Endometrial microvascular endothelial cells (primary cell): Measurements from ENCODE around the gene SLC3A2. TPM values are rescaled to one million over a fixed set of nuclear protein-coding genes. Genes with fewer than 3 reads are reported as not detected.

Experiments
- in situ Hi-C: cut with HindIII; loops from 2 replicates; pipeline ENCODE4 v1.10.0; 2017; ENCODE audit warnings: low sequenced_read_pairs, low pct_unique_long_range_greater_than_20kb; ENCODE audit errors: inconsistent ontology term
- total RNA-seq: library from RNA; depleted of rRNA; stranded (reverse); fragments of >200 nt; gene quantifications from one replicate; pipeline ENCODE4 v1.2.3, GENCODE V29; 2015; ENCODE audit errors: inconsistent ontology term

The SLC3A2 gene
- total RNA-seq, 1 donor from 2014 or later, result 224 TPM

- in situ Hi-C loops, result loop anchor here (25.0 kb wide), 1 partner anchor 109 kb away; the partner anchor contains the start of gene SLC22A8
Measured at GRCh38 chr11:62902932-62903331, 22.2 kb downstream of the SLC3A2 start.

GRCh38 chr11:62905296-62905695 is 24.6 kb downstream of the SLC3A2 start:
- in situ Hi-C loops, result loop anchor here (25.0 kb wide), 1 partner anchor 107 kb away; the partner anchor contains the start of gene SLC22A8

DNA sequence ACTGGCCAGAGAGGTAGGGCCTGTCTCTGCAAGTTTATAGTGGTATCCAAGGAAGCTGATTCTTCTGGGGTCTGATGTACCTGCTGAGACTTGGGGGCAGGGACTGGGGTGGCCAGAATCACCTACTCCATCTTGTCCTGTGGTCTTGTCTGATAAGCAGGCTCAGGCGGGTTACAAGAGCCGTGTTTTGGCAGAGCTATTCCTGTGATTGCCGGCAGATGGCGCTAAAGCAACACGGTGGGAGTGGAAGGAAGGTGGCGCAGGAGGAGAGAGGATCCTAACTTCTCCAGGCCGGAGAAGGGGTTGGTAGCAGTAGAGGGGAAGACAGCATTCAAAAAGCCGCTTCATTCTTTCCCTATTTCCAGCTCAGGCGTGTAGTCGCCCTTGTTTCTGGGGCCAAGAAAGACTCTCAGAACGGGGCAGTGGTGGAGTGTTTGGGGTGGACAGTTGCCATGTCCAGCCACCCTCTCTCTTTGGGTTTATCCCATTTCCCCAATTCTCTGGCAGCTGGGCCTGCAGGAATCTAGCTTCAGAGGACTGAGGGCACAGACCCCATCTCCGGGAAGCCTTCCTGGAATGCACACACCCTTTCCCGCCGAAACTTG is 25.3 kb downstream of the SLC3A2 start:
- in situ Hi-C loops, result loop anchor here (25.0 kb wide), 1 partner anchor 106 kb away; the partner anchor contains the start of gene SLC22A8

DNA sequence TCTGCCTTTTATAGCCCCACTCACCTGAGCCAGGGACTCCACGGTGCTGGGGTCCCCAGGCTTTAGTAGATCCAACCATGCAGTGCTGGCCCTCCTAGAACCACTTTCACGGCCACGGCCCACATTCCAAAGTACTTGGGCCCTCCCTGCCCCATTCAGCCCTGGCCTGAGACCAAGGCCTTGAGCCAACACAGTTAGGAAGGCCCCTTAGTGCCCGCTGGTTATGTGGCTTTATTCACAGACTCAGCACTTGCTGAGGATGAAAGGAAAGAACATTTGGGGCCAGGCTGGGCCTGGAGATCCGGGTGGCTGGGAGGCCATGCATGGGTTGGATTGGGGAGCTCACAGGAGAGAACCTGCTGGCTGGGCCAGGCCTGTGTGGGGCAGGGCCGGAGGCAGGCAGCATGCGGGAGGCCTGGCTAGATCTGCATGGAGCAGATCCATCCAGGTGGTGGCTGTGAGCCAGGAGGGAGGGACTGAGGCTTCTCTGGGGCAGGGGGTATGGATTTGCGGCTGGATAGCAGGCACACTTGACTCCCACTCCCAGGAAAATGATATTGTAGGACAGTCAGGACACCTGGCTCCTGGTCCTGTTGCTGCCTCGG is 27.9 kb downstream of the SLC3A2 start:
- in situ Hi-C loops, result loop anchor here (25.0 kb wide), 1 partner anchor 104 kb away; the partner anchor contains the start of gene SLC22A8

DNA sequence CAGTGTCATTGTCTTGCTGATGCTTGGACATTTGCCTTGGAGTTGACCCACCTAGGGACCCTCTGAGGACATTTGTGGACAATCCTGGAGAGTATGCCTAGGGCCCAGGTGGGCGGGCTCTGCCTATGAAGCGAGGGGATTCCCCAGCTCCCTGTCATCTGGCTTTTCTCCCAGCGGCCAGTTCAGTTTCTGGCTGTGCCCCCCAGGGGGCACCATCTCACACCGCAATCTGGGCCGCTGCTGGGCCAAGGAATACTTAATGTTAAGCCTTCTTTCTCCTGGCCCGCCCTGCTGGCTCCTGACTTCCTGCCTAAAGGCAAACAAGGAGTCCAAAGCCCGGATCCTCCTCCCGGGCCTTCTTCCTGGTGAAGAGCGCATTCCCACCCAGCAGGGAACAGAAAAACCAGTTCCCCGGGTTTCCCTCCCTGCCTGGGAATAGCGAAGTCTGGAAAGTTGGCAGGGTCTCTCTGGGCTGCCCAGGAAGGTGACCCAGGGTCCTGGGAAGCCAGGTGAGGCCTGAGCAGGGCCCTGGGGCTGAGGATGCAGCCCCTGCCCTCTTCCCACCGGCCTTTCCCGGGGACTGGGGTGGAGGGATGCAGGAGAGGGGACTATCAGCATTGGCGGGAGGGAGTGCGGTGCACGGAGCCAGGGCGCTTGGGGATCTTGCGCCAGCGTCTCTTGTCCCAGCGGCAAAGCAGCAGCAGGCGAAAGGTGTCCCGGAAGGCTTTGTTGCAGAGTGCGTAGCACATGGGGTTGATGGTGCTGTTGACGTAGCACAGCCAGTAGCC is 28.6 kb downstream of the SLC3A2 start:
- in situ Hi-C loops, result loop anchor here (25.0 kb wide), 1 partner anchor 103 kb away; the partner anchor contains the start of gene SLC22A8

DNA sequence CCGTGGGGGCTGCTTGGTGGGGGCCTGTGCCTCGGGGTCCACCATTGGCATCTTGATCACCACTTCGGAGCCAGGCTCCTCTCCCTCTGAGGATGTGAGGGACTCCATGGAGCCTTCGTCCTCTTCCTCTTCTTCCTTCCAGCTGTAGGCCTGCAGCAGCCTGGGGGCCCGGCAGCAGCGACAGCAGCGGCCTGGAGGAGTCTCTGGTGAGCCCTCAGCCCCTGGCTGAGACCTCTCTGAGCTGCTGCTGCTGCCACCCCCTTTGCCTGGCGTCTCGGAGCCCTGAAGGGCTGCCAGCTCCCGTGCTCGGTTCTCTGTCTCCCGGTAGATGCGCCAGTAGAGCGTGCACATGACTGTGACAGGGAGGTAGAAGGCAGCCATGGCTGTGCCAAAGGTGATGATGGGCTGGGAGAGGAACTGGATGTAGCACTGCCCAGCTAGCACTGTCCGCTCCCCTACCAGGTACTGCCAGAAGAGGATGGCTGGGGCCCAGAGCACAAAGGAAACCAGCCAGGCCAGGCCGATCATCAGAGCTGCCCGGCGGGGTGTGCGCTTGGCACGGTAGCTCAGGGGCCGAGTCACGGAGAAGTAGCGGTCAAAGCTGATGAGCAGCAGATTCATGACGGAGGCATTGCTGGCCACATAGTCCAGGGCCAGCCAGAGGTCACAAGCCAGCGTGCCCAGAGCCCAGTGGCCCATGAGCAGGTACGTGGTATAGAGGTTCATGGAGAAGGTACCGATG is 29.6 kb downstream of the SLC3A2 start:
- in situ Hi-C loops, result loop anchor here (25.0 kb wide), 1 partner anchor 102 kb away; the partner anchor contains the start of gene SLC22A8

DNA sequence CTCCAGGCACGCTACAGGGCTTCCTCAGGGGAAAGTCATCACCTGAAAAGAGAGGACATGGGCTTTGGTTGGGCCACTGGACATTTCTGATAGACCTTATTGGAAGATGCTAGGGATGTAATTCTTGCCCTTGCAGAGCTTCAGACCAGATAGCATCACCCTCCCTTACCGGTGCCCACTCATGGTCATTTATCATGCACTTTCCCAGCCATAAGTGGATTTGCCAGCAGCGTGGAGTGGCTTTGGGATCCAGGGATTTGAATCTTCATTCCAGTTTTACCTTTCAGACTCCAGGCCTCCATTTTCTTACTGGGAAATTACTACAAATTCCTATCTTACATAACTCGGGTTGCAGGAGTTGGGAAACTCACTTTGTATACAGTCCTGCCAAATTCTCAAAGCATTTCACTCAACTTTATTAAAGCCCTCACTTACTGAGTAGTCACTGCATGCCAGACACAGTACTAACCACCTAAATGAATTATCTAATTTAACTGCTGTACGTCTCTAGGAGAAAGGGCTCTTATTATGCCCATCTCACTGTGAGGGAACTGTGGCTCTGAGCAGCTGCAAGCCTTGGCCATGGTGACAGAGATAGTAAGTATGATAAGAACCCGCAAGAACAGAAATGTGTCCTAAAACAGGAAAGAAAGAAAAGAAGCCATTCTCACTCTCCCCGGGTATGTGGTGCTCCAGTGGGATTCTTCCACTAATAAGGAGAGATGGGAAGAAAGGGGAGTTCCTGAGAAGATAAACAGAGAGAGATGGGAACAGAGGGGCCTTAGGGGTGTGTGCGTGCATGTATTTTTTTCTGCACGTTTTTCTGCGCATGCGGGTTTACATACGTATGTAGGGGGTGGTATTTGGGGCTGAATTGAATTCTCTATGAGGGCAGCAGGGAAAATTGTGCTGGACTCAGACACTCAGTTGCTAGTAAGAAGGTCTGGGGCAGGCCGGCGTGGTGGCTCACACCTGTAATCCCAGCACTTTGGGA is 30.7 kb downstream of the SLC3A2 start:
- in situ Hi-C loops, result loop anchor here (25.0 kb wide), 1 partner anchor 101 kb away; the partner anchor contains the start of gene SLC22A8

GRCh38 chr11:62912268-62912667 is 31.6 kb downstream of the SLC3A2 start:
- in situ Hi-C loops, result loop anchor here (25.0 kb wide), 1 partner anchor 100 kb away; the partner anchor contains the start of gene SLC22A8

GRCh38 chr11:62914416-62914815 is 33.7 kb downstream of the SLC3A2 start:
- in situ Hi-C loops, result loop anchor here (25.0 kb wide), 1 partner anchor 98 kb away; the partner anchor contains the start of gene SLC22A8

- in situ Hi-C loops, result loop anchor here (25.0 kb wide), 1 partner anchor 94 kb away; the partner anchor contains the start of gene SLC22A8
Measured at GRCh38 chr11:62917906-62918502, 37.3 kb downstream of the SLC3A2 start.

DNA sequence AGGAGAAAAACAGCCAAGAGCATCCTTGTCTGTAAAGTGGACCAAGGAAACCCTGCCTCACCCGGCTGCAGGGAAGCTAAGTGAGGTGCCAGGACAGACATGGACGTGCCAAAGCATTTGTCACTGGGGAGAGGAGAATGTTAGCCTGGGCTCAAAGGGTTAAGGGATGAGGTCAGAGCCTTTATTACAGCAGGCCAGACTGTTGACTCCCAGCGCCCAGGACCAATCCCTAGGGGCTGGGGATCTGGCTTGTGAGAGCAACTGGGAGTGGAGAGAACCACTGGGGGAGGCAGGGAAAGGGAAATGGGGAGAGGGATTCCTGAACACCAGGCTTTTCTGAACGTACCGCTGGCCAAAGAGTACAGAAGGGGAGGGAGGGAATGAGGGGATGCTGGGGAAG is 37.8 kb downstream of the SLC3A2 start:
- in situ Hi-C loops, result loop anchor here (25.0 kb wide), 1 partner anchor 94 kb away; the partner anchor contains the start of gene SLC22A8

GRCh38 chr11:62919476-62919875 is 38.8 kb downstream of the SLC3A2 start:
- in situ Hi-C loops, result loop anchor here (25.0 kb wide), 1 partner anchor 93 kb away; the partner anchor contains the start of gene SLC22A8

GRCh38 chr11:62919898-62920640 is 39.4 kb downstream of the SLC3A2 start:
- in situ Hi-C loops, result loop anchor here (25.0 kb wide), 1 partner anchor 92 kb away; the partner anchor contains the start of gene SLC22A8

GRCh38 chr11:62921201-62921572 is 40.5 kb downstream of the SLC3A2 start, which contains the start of gene CHRM1:
CHRM1 (minus strand) TSS chr11:62921363; CDS start chr11:62911100, 10,263 bp downstream.
- in situ Hi-C loops, result loop anchor here (25.0 kb wide), 1 partner anchor 91 kb away; the partner anchor contains the start of gene SLC22A8

GRCh38 chr11:62921573-62922188 is 41.0 kb downstream of the SLC3A2 start:
- in situ Hi-C loops, result loop anchor here (25.0 kb wide), 1 partner anchor 91 kb away; the partner anchor contains the start of gene SLC22A8
